GM18508 (cell line): Measurements from ENCODE around the gene TET3.
A peak's percentile ranks its signal among the peaks of the same experiment; 100 is the strongest.

Experiments
- ATAC-seq: cut with Tn5 transposase; IDR thresholded peaks from one replicate; pipeline ENCODE4 v1.9.1; 2021; ENCODE audit warnings: moderate number of reproducible peaks; ENCODE audit not compliant: insufficient read depth, unreplicated experiment

The TET3 gene

GRCh38 chr2:73963385-73964120, 21.2 kb upstream of the TET3 start:
- ATAC-seq, result no peak

- no peak for ATAC-seq
These were observed 20.5 kb upstream of the TET3 start for GRCh38 chr2:73964223-73964622.

GRCh38 chr2:73965053-73965452, 19.7 kb upstream of the TET3 start:
- ATAC-seq, result no peak

- no peak for ATAC-seq
These were observed 16.3 kb upstream of the TET3 start for GRCh38 chr2:73968357-73968937.

- ATAC-seq, result no peak
These were observed 15.4 kb upstream of the TET3 start for GRCh38 chr2:73969356-73969755.

GRCh38 chr2:73970141-73970803, 14.4 kb upstream of the TET3 start:
- no peak for ATAC-seq

GRCh38 chr2:73970850-73971471, 13.7 kb upstream of the TET3 start:
- peak; percentile 82 for ATAC-seq

- ATAC-seq, result no peak
These were observed 13.0 kb upstream of the TET3 start for GRCh38 chr2:73971722-73972121.

- ATAC-seq, result no peak
These were observed 11.9 kb upstream of the TET3 start for GRCh38 chr2:73972846-73973245.

- ATAC-seq, result no peak
These were observed 9.0 kb upstream of the TET3 start for GRCh38 chr2:73975731-73976130.

- no peak for ATAC-seq
These were observed 7.9 kb upstream of the TET3 start for GRCh38 chr2:73976803-73977202.

- ATAC-seq, result no peak
These were observed 7.2 kb upstream of the TET3 start for GRCh38 chr2:73977466-73977865.

GRCh38 chr2:73979021-73979420, 5.7 kb upstream of the TET3 start:
- no peak for ATAC-seq

- no peak for ATAC-seq
These were observed 5.0 kb upstream of the TET3 start for GRCh38 chr2:73979686-73980085.

GRCh38 chr2:73980566-73980965, 4.1 kb upstream of the TET3 start:
- no peak for ATAC-seq

GRCh38 chr2:73981081-73982001, 3.4 kb upstream of the TET3 start:
- no peak for ATAC-seq

- no peak for ATAC-seq
These were observed 2.5 kb upstream of the TET3 start for GRCh38 chr2:73982140-73982617.

GRCh38 chr2:73983322-73984202, 1.1 kb upstream of the TET3 start:
- no peak for ATAC-seq

GRCh38 chr2:73984922-73985307, 205 bp downstream of the TET3 start:
- ATAC-seq, result no peak
